Smooth muscle cell (in vitro differentiated cells): ENCODE measurements around the gene NR2F6. TPM values are rescaled to one million over a fixed set of nuclear protein-coding genes. Genes with fewer than 3 reads are reported as not detected.

Experiments
- DNase-seq: peaks from one replicate; lab custom pipeline; 2025; ENCODE audit not compliant: unreplicated experiment; lab: John Stamatoyannopoulos, UW
- H2AFZ ChIP-seq: fragments of 200-600 bp; sonication (generic); 2 replicates; pipeline ENCODE4 v1.6.0; 2016; ENCODE audit warnings: antibody characterized with exemption, low read depth, mild to moderate bottlenecking
- H3F3A ChIP-seq: fragments of 200-600 bp; sonication (generic); 2 replicates; pipeline ENCODE4 v1.6.0; 2017; ENCODE audit warnings: antibody characterized with exemption, low read depth
- H3K27ac ChIP-seq: fragments of 200-600 bp; sonication (generic); 2 replicates; pipeline ENCODE4 v1.5.1; 2016; ENCODE audit warnings: low read depth, mild to moderate bottlenecking
- H3K27me3 ChIP-seq: fragments of 200-600 bp; sonication (generic); 2 replicates; pipeline ENCODE4 v1.6.1; 2016; ENCODE audit warnings: low read depth, mild to moderate bottlenecking
- H3K36me3 ChIP-seq: fragments of 200-600 bp; sonication (generic); 2 replicates; pipeline ENCODE4 v1.5.1; 2016; ENCODE audit warnings: low read depth
- H3K4me1 ChIP-seq: fragments of 200-600 bp; sonication (generic); 2 replicates; pipeline ENCODE4 v1.5.1; 2016; ENCODE audit warnings: low read depth
- H3K4me2 ChIP-seq: fragments of 200-600 bp; sonication (generic); 2 replicates; pipeline ENCODE4 v1.6.0; 2016; ENCODE audit warnings: mild to moderate bottlenecking
- H3K4me3 ChIP-seq: fragments of 200-600 bp; sonication (generic); 2 replicates; pipeline ENCODE4 v1.5.1; 2016; ENCODE audit warnings: mild to moderate bottlenecking
- H3K79me2 ChIP-seq: fragments of 200-600 bp; sonication (generic); 2 replicates; pipeline ENCODE4 v1.6.0; 2016; ENCODE audit warnings: low read depth, mild to moderate bottlenecking
- H3K9ac ChIP-seq: fragments of 200-600 bp; sonication (generic); 2 replicates; pipeline ENCODE4 v1.6.0; 2016; ENCODE audit warnings: low read depth
- H3K9me3 ChIP-seq: fragments of 200-600 bp; sonication (generic); replicated peaks from 2 replicates; pipeline ENCODE4 v1.5.1; 2016; ENCODE audit warnings: low read depth
- H4K20me1 ChIP-seq: fragments of 200-600 bp; sonication (generic); 2 replicates; pipeline ENCODE4 v1.6.0; 2016; ENCODE audit warnings: low read depth
- WGBS: methylation state at CpG from one replicate; pipeline ENCODE4 v1.1.7; 2016; ENCODE audit warnings: low lambda C conversion rate; 5-methylcytosine and 5-hydroxymethylcytosine counted together
- polyA plus RNA-seq: library from polyadenylated mRNA; unstranded; fragments of >200 nt; fragmentation: Nextera tagmentation; extraction: Ambion mirVana; gene quantifications from 2 replicates; pipeline ENCODE4 v1.2.1, GENCODE V29; 2016
- total RNA-seq: library from RNA; depleted of rRNA; stranded (reverse); fragments of >200 nt; gene quantifications from 2 replicates; pipeline ENCODE4 v1.2.3, GENCODE V29; 2014
- TF ChIP-seq, protein P1 (sequence below): fragments of 200-600 bp; sonication (generic); IDR thresholded peaks from 2 replicates; pipeline ENCODE4 v1.5.1; 2017; ENCODE audit warnings: borderline replicate concordance, mild to moderate bottlenecking, antibody characterized with exemption; ENCODE audit not compliant: insufficient read depth, poor library complexity, severe bottlenecking

NR2F6 gene
- total and polyA plus RNA-seq, 2 experiments from 2014 or later, result 57.4 to 104 TPM

- DNase-seq, result no peak
- no peak overlapping the region for H3K4me3 ChIP-seq
Measured at GRCh38 chr19:17210296-17210695, 35.4 kb downstream of the NR2F6 start.

DNA sequence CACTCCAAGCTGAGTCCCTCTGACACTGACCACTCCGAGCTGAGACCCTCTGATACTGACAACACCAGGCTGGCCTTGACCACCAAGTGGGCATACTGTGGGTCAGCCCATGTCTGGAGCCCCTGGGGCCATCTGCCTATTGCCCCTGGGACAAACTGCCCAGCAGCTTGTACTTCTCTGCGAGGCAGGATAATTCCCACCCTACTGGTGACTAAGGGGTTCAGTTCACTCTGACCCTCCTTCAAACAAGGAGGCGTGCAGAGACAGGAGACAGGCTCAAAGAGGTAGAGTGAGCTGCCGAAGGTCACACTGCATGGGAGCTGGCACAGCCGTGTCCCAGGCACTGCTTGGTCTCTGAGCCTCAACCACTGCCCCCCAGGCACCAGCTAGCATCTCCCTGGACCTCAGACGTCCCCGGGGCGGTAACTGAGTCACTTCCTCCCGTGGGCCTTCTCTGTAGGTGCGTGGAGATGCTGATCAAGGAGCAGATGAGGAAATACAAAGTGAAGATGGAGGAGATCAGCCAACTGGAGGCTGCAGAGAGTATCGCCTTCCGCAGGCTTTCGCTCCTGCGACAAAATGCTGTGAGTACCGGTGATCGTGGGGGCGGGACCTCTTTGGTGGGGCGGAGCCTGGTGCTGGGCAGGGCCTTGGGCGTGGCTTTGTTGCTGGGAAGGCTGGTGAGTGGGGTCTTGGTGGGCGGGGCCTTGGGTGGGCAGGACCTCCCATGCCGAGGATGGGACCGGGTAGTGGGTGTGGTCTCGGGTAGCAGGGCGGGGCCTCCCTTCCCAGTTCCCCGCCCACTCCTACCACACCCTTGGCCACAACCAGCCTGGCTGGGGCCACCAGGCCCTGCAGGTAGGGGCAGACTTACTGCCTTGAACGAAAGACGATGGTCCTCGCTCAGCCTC is 36.3 kb downstream of the NR2F6 start:
- H3K9ac ChIP-seq, result no peak overlapping the region
- peaks cover under 1% of the 10 kb centered on the region for H3K4me1 ChIP-seq
- WGBS, result 75% methylated on average over 21 of the region's 28 CpGs
- no peaks in the 10 kb centered on the region for H3F3A ChIP-seq
- no peak overlapping the region for H3K4me2 ChIP-seq
- no peaks in the 10 kb centered on the region for H4K20me1 ChIP-seq
- H2AFZ ChIP-seq, result no peak overlapping the region
- H3K27ac ChIP-seq, result no peak overlapping the region
- TF ChIP-seq, protein P1, sequence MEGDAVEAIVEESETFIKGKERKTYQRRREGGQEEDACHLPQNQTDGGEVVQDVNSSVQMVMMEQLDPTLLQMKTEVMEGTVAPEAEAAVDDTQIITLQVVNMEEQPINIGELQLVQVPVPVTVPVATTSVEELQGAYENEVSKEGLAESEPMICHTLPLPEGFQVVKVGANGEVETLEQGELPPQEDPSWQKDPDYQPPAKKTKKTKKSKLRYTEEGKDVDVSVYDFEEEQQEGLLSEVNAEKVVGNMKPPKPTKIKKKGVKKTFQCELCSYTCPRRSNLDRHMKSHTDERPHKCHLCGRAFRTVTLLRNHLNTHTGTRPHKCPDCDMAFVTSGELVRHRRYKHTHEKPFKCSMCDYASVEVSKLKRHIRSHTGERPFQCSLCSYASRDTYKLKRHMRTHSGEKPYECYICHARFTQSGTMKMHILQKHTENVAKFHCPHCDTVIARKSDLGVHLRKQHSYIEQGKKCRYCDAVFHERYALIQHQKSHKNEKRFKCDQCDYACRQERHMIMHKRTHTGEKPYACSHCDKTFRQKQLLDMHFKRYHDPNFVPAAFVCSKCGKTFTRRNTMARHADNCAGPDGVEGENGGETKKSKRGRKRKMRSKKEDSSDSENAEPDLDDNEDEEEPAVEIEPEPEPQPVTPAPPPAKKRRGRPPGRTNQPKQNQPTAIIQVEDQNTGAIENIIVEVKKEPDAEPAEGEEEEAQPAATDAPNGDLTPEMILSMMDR, result no peak
- H3K4me3 ChIP-seq, result no peak overlapping the region
- no peaks in the 10 kb centered on the region for H3K9me3 ChIP-seq
- no peaks in the 10 kb centered on the region for H3K36me3 ChIP-seq
- no peaks in the 10 kb centered on the region for H3K27me3 ChIP-seq
- H3K79me2 ChIP-seq, result no peaks in the 10 kb centered on the region
- DNase-seq, result no peak

More at GRCh38 chr19:17210296-17210695, 35.4 kb downstream of the NR2F6 start:
- H3K9ac ChIP-seq, result no peak overlapping the region
- TF ChIP-seq, protein P1, result no peak
- no peaks in the 10 kb centered on the region for H3K9me3 ChIP-seq
- H3K36me3 ChIP-seq, result no peaks in the 10 kb centered on the region
- H3F3A ChIP-seq, result no peaks in the 10 kb centered on the region
- no peak overlapping the region for H2AFZ ChIP-seq
- WGBS, result 96% methylated on average over 14 of the region's 14 CpGs
- no peaks in the 10 kb centered on the region for H4K20me1 ChIP-seq
- no peak overlapping the region for H3K27ac ChIP-seq
- H3K4me1 ChIP-seq, result peaks cover 5% of the 10 kb centered on the region
- H3K27me3 ChIP-seq, result no peaks in the 10 kb centered on the region
- no peaks in the 10 kb centered on the region for H3K79me2 ChIP-seq
- no peak overlapping the region for H3K4me2 ChIP-seq

- DNase-seq, result no peak
- Histone ChIP-seq H3K9ac (no peak overlapping the region), H3K4me2 (no peak overlapping the region), H3K27ac (no peak overlapping the region), H2AFZ (no peak overlapping the region), H3K4me1 (no peaks in the 10 kb centered on the region), H3F3A (no peaks in the 10 kb centered on the region), H3K9me3 (no peaks in the 10 kb centered on the region), H4K20me1 (no peaks in the 10 kb centered on the region), H3K4me3 (no peak overlapping the region), H3K36me3 (no peaks in the 10 kb centered on the region), H3K79me2 (no peaks in the 10 kb centered on the region), H3K27me3 (no peaks in the 10 kb centered on the region)
- 98% methylated on average over 25 of the region's 25 CpGs for WGBS
- TF ChIP-seq, protein P1, result no peak
Measured at GRCh38 chr19:17206736-17207581, 38.8 kb downstream of the NR2F6 start.
